ENCODE results near the gene LIN28B. TPM values are rescaled to one million over a fixed set of nuclear protein-coding genes. Genes with fewer than 3 reads are reported as not detected.

LIN28B gene
- polyA plus RNA-seq, 1 donor from 2014 or later: 19.1 TPM

DNA sequence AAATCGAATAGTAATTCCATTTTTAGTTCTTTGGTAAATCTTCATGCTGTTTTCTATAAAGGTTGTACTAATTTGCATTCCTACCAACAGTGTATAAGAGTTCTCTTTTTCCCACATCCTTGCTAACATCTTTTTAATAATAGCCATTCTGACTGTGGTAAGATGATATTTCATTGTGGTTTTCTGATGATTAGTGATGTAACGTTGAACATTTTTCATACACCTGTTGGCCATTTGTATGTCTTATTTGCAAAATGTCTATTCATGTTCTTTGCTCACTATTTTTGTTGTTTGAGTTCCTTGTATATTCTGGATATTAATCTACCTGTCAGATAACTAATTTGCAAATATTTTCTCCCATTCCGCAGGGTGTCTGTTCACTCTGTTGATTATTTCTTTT lies 64.5 kb downstream of the LIN28B start:
- Histone ChIP-seq H3K4me3 (ENCODE audit: low read length) (no peak overlapping the region), H3F3A (ENCODE audit: insufficient read depth, low read length, poor library complexity, severe bottlenecking) (no peaks in the 10 kb centered on the region), H3K9me2 (ENCODE audit: insufficient read depth, low read length) (no peaks in the 10 kb centered on the region), H3K27ac (ENCODE audit: low read length) (no peak overlapping the region), H3K9ac (ENCODE audit: low read length) (no peak overlapping the region), H3K27me3 (ENCODE audit: insufficient read depth, low read depth, low read length) (no peaks in the 10 kb centered on the region), H2AFZ (ENCODE audit: low read depth, low read length) (no peak overlapping the region), H3K4me2 (ENCODE audit: low read length) (no peak overlapping the region), H4K20me1 (ENCODE audit: insufficient read depth) (no peaks in the 10 kb centered on the region), H3K36me3 (ENCODE audit: insufficient read depth, low read length) (peaks cover 5% of the 10 kb centered on the region), H3K79me2 (replicated peaks; ENCODE audit: insufficient read depth, low read length) (peaks cover 62% of the 10 kb centered on the region), H3K9me3 (ENCODE audit: low read length) (no peaks in the 10 kb centered on the region)
- TF ChIP-seq TAF1 (IDR thresholded peaks at IDR 0.05; ENCODE audit: low read depth): no peak
- no peak for TF ChIP-seq SMC3 (conservative IDR thresholded peaks at IDR 0.05; ENCODE audit: poor library complexity)
- TF ChIP-seq, protein P1, sequence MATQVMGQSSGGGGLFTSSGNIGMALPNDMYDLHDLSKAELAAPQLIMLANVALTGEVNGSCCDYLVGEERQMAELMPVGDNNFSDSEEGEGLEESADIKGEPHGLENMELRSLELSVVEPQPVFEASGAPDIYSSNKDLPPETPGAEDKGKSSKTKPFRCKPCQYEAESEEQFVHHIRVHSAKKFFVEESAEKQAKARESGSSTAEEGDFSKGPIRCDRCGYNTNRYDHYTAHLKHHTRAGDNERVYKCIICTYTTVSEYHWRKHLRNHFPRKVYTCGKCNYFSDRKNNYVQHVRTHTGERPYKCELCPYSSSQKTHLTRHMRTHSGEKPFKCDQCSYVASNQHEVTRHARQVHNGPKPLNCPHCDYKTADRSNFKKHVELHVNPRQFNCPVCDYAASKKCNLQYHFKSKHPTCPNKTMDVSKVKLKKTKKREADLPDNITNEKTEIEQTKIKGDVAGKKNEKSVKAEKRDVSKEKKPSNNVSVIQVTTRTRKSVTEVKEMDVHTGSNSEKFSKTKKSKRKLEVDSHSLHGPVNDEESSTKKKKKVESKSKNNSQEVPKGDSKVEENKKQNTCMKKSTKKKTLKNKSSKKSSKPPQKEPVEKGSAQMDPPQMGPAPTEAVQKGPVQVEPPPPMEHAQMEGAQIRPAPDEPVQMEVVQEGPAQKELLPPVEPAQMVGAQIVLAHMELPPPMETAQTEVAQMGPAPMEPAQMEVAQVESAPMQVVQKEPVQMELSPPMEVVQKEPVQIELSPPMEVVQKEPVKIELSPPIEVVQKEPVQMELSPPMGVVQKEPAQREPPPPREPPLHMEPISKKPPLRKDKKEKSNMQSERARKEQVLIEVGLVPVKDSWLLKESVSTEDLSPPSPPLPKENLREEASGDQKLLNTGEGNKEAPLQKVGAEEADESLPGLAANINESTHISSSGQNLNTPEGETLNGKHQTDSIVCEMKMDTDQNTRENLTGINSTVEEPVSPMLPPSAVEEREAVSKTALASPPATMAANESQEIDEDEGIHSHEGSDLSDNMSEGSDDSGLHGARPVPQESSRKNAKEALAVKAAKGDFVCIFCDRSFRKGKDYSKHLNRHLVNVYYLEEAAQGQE (IDR thresholded peaks at IDR 0.05; ENCODE audit: borderline replicate concordance): no peak
- TF ChIP-seq, protein P2, sequence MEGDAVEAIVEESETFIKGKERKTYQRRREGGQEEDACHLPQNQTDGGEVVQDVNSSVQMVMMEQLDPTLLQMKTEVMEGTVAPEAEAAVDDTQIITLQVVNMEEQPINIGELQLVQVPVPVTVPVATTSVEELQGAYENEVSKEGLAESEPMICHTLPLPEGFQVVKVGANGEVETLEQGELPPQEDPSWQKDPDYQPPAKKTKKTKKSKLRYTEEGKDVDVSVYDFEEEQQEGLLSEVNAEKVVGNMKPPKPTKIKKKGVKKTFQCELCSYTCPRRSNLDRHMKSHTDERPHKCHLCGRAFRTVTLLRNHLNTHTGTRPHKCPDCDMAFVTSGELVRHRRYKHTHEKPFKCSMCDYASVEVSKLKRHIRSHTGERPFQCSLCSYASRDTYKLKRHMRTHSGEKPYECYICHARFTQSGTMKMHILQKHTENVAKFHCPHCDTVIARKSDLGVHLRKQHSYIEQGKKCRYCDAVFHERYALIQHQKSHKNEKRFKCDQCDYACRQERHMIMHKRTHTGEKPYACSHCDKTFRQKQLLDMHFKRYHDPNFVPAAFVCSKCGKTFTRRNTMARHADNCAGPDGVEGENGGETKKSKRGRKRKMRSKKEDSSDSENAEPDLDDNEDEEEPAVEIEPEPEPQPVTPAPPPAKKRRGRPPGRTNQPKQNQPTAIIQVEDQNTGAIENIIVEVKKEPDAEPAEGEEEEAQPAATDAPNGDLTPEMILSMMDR (IDR thresholded peaks at IDR 0.05; ENCODE audit: poor library complexity, severe bottlenecking): no peak
- TF ChIP-seq EZH2 (IDR thresholded peaks at IDR 0.05; ENCODE audit: borderline replicate concordance, insufficient read depth, low read length, poor library complexity, severe bottlenecking): no peak
- TF ChIP-seq POLR2AphosphoS5 (IDR thresholded peaks at IDR 0.05): no peak
- no peak for TF ChIP-seq RAD21 (conservative IDR thresholded peaks at IDR 0.05)
- TF ChIP-seq MXI1 (conservative IDR thresholded peaks at IDR 0.05; ENCODE audit: poor library complexity, severe bottlenecking): no peak

DNA sequence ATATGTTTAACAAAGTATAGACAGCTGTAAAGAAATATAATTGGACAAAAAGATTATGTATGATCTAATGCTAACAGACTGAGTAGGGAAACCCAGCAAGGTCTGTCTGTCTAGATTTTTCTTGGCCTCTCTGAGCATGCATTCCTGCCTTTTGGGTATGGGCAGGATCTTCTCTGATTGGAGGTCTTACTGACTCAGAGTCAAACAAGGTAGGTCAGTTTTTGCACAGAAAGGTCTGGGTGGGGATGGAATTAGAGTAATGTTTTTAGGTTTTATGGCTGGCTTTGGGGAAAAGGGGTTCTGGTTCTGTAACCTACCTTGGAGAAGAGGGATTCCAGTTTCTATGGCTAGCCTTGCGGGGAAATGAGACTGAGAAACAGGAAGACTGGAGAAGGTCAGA lies 65.5 kb downstream of the LIN28B start:
- no peaks in the 10 kb centered on the region for H4K20me1 ChIP-seq (ENCODE audit: insufficient read depth)
- H3K27ac ChIP-seq (ENCODE audit: low read length): no peak overlapping the region
- no peaks in the 10 kb centered on the region for H3K9me3 ChIP-seq (ENCODE audit: low read length)
- H3K4me3 ChIP-seq (ENCODE audit: low read length): no peak overlapping the region
- no peak overlapping the region for H2AFZ ChIP-seq (ENCODE audit: low read depth, low read length)
- no peak overlapping the region for H3K9ac ChIP-seq (ENCODE audit: low read length)
- TF ChIP-seq EZH2 (IDR thresholded peaks at IDR 0.05; ENCODE audit: borderline replicate concordance, insufficient read depth, low read length, poor library complexity, severe bottlenecking): no peak
- TF ChIP-seq SMC3 (conservative IDR thresholded peaks at IDR 0.05; ENCODE audit: poor library complexity): no peak
- TF ChIP-seq RAD21 (conservative IDR thresholded peaks at IDR 0.05): no peak
- TF ChIP-seq EP300 (conservative IDR thresholded peaks at IDR 0.05; ENCODE audit: poor library complexity, severe bottlenecking): no peak
- H3F3A ChIP-seq (ENCODE audit: insufficient read depth, low read length, poor library complexity, severe bottlenecking): no peaks in the 10 kb centered on the region
- H3K36me3 ChIP-seq (ENCODE audit: insufficient read depth, low read length): peaks cover 8% of the 10 kb centered on the region
- H3K27me3 ChIP-seq (ENCODE audit: insufficient read depth, low read depth, low read length): no peaks in the 10 kb centered on the region
- no peaks in the 10 kb centered on the region for H3K9me2 ChIP-seq (ENCODE audit: insufficient read depth, low read length)
- peaks cover 53% of the 10 kb centered on the region for H3K79me2 ChIP-seq (replicated peaks; ENCODE audit: insufficient read depth, low read length)
- H3K4me2 ChIP-seq (ENCODE audit: low read length): no peak overlapping the region

Measured in neural cell (in vitro differentiated cells).